ENCODE data around the gene SLX4IP.
"Not testable (repeated sequence)": the region's sequence is repeated elsewhere in the genome, so short reads cannot be mapped to it uniquely, and the experiment has no call there.

Gene SLX4IP

GRCh38 chr20:10434832-10435812, at the start of gene SLX4IP:
Gene SLX4IP (plus strand): TSS chr20:10435305. CDS start chr20:10458205, 22,900 bp downstream.
- DNase-seq = peak; percentile 29 to 98 (median 89)

DNA sequence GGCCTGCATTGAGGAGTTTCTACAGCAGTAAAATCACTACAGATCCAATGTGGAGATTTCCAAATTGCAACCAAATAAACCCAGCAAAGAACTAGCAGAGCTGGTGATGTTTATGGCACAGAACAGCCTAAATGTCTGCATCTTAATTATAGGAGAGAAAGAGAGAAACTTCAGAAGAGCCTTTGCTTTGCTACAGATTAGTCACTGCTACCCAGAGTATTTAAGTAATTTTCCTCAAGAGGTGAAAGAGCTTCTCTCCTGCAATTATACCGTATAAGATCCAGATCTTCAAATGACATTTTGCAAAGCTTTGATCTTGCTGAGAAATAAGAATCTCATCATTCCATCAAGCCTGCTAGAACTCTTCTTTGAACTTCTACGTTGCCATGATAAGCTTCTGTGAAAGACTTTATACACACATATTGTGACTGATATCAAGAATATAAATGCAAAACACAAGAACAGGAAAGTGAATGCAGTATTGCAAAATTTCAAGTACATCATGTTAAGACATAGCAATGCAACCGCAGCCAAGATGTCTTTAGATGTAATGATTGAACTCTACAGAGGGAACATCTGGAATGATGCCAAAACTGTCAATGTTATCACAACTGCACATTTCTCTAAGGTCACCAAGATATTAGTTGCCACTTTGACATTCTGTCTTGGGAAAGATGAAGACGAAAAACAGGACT, 49.1 kb upstream of the SLX4IP start:
- DNase-seq = no peak

DNA sequence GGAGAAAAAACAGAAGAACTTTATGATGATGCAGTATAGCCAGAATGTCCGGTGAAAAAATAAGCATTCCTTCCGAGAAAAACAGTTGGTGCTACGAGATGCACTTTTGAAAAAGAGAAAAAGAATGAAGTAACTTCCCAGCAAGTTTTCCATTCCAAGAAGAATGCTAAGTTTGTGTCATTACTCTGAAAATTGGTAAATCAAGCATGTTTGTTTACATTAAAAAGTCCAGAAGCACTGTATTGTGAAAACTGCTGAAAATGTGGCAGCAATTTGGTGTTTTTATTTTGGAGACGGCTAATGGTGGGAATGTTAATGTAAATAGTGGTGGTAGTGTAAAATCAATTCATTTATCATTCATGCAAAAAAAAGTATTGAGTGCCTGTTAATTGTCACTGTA, 47.4 kb upstream of the SLX4IP start:
- DNase-seq = no peak

GRCh38 chr20:10388597-10388996, 46.5 kb upstream of the SLX4IP start:
- DNase-seq = no peak

- DNase-seq = no peak
These were observed 44.4 kb upstream of the SLX4IP start for GRCh38 chr20:10390709-10391108.

DNA sequence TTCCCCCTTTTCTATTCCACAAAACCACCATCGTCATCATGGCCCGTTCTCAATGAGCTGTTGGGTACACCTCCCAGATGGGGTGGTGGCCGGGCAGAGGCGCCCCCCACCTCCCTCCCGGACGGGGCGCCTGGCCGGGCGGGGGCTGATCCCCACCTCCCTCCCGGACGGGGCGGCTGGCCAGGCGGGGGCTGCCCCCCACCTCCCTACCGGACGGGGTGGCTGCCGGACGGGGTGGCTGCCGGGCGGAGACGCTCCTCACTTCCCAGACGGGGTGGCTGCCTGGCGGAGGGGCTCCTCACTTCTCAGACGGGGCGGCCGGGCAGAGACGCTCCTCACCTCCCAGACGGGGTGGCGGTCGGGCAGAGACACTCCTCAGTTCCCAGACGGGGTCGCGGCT, 40.4 kb upstream of the SLX4IP start:
- DNase-seq = not testable (repeated sequence)

- no peak for DNase-seq
These were observed 36.2 kb upstream of the SLX4IP start for GRCh38 chr20:10398834-10399369.

DNA sequence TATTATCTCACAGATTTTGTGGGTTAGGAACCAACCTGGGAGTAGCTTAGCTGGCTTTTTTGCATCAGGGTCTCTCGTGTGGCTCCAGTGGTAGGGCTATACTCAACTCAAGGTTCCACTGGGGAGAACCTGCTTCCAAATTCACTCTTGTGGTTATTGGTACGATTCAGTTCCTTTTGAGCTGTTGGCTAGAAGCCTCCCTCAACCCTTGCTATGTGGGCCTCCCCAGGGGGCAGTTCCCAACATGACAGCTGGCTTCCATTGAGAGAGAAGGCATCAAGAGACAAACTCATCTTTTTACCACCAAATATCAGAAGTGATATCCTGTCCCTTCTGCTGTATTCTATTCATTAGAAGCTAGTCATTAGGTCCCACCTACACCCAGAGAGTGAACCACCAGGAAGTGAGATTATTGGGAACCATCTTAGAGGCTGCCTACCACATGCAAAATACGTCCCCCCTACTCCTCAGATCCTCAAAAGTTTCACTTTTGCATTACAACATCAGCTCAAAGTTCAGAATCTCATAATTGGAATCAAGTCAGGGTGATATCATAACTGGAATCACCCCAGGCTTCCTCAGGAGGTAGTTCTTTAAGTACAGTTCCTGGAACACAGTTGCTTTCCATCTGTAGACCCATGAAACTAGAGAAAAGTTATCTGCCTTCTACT, 32.0 kb upstream of the SLX4IP start:
- no peak for DNase-seq

GRCh38 chr20:10404023-10404628, 31.0 kb upstream of the SLX4IP start:
- DNase-seq = peak in 1 of 14 donors; percentile 9

- DNase-seq = no peak
These were observed 30.1 kb upstream of the SLX4IP start for GRCh38 chr20:10404959-10405530.

- DNase-seq = no peak
These were observed 26.8 kb upstream of the SLX4IP start for GRCh38 chr20:10408108-10408813.

GRCh38 chr20:10411673-10412072, 23.4 kb upstream of the SLX4IP start:
- no peak for DNase-seq

DNA sequence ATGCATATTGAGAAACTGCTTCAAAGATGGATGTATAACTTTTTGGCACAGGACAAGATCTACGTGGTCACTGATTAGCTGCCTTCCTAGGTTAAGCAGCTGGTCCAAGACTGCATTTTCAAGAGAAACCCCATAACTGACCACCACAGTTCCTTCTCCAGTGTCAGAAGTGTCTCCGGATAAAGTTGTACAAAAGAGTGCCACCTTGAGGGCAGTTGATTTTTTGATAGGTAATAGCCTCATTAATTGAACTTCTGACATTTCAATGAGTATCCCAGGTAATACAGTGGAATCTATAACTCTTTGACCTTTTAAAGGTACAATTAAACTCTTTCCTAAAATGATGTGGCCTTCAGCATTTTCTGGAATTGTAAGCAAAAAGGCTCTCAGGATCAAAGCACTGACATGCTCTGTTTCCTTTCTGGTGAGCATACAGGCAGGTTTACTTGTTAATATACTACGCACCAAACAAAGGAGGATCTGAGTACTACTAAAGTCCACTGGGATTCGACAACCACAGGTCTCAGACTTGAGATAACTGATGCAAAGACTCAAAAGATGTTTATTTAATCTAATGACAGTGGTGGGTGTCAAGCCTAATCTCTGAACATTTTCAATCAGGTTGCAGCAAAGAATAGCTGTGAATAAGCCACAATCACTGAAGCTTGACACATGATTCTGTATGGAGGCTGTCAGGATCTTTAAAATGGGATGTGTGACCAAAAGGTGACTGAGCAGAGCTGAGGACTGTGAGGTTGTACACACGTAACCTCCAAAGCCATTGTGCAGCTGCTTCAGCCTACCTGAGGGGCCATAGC, 22.3 kb upstream of the SLX4IP start:
- DNase-seq = no peak

DNA sequence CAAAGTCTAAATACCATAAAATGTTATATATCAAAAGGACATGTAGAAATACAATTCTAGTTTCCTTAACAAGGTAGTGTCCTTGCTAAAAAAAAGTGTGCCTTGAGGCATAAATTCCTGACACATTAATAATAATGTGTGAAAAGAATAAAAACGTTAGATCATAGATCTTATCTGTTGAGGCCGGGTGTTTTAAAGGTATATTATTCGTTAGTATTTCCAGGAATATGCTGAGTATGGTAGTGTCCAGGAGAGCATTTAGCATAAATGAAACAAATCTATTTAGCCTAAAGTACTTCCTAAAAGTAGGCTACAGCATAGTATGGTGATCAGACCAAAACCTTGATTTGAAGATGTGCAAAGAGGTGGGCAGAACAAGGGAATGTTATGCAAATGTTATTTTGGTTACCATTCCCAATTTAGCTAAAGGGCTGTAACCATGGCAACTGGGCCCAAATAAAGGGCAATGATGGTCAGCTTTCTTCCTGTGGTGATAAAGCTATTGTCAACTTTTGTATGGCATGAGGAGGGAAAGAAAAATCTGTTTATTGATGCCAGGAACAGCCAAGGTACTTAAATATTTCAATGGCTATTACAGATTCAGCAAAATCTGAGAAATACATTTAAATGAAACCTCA, 20.0 kb upstream of the SLX4IP start:
- DNase-seq = no peak

DNA sequence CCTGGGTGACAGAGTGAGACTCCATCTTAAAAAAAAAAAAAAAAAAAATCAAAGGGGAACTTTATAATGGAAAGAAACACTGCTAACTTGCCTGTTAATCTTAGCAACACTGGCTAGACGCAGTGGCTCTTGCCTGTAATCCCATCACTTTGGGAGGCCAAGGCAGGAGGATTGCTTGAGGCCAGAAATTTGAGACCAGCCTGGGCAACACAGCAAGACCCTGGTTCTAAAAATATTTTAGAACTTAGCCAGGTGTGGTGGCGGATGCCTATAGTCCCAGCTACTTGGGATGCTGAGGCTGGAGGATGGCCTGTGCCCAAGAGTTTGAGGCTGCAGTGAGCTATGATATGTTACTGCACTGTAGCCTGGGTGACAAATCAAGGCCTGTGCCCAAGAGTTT, 17.9 kb upstream of the SLX4IP start:
- not testable (repeated sequence) for DNase-seq

GRCh38 chr20:10419550-10420133, 15.5 kb upstream of the SLX4IP start:
- DNase-seq = no peak

DNA sequence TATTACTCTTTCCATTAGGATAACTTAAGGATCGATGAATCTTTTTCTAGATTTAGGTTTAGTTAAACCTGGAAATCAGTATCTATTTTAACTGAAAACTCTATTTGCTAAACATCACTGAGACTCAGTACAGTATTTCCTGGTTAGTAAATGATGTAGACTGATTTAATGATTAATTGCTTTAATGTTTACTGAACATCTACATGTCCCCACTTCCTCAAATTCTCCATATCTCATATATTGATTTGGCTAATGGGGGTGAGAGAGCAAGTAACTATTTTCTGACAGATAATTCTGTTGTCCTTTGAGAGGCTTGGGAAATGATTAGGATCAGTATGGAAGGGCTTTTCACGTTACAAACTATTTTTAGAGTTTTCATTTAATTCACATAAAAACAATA, 11.4 kb upstream of the SLX4IP start:
- DNase-seq = no peak

- DNase-seq = peak in 4 of 14 donors; percentile 5 to 37 (median 10)
These were observed 7.9 kb upstream of the SLX4IP start for GRCh38 chr20:10427060-10427692.

DNA sequence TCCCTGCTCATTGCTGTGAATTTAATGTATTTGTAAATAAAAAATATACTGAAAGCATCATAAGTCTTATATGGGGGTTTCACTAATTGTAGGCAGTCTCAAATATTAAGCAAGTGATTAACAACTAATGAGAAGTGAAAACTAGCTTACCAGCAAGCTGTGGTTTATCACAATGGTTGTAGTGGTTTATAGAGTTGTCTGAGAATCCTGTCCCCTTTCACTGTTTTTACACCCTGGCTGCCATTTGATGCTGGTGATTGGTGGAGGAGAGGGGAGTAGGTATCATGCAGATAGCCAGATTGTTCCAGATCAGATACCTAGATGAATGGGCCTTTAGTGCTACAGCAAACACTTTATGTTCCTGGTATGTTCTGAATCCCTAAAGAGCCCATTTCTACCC, 7.1 kb upstream of the SLX4IP start:
- no peak for DNase-seq

All from C1 segment of cervical spinal cord (tissue), 14 donors.